H1 (cell line): ENCODE measurements around the gene VIPR2. TPM values are rescaled to one million over a fixed set of nuclear protein-coding genes. Genes with fewer than 3 reads are reported as not detected.

Experiments
- KDM5A ChIP-seq: fragments of 200-600 bp; IDR thresholded peaks from 2 replicates; pipeline ENCODE4 v1.7.1; 2012; ENCODE audit warnings: mild to moderate bottlenecking, low read length, inconsistent platforms, mixed read lengths
- polyA plus RNA-seq, 7 experiments: library from polyadenylated mRNA; depleted of rRNA in 3 of 7; stranded (reverse) in 5 of 7; unstranded in 2 of 7; fragments of >200 nt in 5 of 7; fragments of 200-250 nt in 2 of 7; gene quantifications; 1 replicate in 5 of 7; 2 replicates in 1 of 7; 4 replicates in 1 of 7; pipeline versions ENCODE4 v1.2.1 to v1.2.3, GENCODE V29; 2011 to 2013; ENCODE audit warnings: missing spikeins in 2 of 7, mixed read lengths in 2 of 7
- total RNA-seq: library from RNA; stranded (reverse); fragmentation: NEBNext Ultra II Directional; extraction: Animal tissue kit (Norgen Biotek cat#: 25700); gene quantifications from 2 replicates; pipeline ENCODE4 v1.2.1, GENCODE V29; 2021
- TF ChIP-seq, protein P1 (sequence below): IDR thresholded peaks from 2 replicates; pipeline ENCODE4 v1.6.1; 2011; ENCODE audit warnings: low read depth, mild to moderate bottlenecking, low read length; ENCODE audit not compliant: insufficient read depth

Gene VIPR2
- total and polyA plus RNA-seq, 2 of the 8 experiments (the other 6 are each of a cell fraction or from before 2014, with no cell fraction given): 2.4 to 6.3 TPM

DNA sequence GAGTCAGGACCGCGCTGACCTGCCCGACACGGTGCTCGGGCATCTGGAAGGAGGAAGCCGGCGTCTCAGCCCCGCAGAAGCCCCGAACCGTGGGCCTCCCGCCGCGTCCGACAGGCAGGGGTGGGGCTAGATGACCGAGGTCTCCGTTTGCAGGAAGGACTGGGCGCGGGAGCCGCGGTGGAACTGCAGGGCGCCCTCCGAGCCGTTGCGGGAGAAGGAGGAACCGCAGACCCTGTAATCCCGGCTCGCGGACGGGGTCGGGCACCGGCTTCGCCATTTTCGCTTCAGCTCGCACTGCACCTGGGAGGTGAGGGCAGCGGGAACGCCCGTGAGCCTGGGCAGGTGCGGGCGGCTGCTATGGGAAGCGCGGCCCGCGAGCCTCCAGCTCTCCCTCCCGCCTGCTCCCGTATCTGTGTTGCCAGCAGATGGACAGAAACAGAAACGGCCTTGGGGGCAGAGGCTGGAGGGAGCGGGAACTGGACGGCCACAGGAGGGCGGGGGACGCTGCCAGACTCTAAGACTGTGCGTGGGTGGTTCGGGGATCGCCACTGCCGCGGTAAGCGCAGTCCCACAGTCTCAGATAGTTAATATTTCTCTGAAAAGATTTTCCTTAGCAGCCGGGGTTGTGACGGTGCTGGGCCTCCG is 114.1 kb downstream of the VIPR2 start (continued):
- no peak for TF ChIP-seq KDM5A
- TF ChIP-seq, protein P1, sequence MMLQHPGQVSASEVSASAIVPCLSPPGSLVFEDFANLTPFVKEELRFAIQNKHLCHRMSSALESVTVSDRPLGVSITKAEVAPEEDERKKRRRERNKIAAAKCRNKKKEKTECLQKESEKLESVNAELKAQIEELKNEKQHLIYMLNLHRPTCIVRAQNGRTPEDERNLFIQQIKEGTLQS: no peak
